Left forelimb (tissue), 1 donor: ENCODE results near the gene SARDH.
"Not testable (repeated sequence)": the region's sequence is repeated elsewhere in the genome, so short reads cannot be mapped to it uniquely, and the experiment has no call there.

Source experiments
- DNase-seq: peaks from one replicate; pipeline ENCODE4 v3.0.0-alpha.2; 2018; ENCODE audit warnings: low spot score

The SARDH gene

DNA sequence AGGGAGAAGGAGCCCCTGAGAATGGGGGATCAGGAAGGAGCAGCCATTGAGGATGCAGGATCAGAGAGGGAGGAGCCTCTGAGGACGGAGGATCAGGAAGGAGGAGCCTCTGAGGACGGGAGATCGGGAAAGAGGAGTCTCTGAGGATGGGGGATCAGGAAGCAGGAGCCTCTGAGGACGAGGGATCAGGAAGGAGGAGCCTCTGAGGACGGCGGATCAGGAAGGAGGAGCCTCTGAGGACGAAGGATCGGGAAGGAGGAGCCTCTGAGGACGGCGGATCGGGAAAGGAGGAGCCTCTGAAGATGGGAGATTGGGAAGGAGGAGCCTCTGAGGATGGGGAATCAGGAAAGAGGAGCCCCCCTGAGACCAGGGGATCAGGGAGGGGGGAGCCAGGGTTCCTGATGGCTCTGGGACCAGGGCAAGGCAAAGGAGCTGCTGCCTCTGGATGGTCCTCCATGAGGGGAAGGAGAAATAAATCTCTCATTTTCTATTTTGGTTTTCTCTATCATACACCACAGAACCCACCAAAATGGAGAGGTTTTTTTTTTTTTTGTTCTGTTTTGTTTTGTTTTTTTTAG lies 22.6 kb upstream of the SARDH start:
- no peak for DNase-seq

DNA sequence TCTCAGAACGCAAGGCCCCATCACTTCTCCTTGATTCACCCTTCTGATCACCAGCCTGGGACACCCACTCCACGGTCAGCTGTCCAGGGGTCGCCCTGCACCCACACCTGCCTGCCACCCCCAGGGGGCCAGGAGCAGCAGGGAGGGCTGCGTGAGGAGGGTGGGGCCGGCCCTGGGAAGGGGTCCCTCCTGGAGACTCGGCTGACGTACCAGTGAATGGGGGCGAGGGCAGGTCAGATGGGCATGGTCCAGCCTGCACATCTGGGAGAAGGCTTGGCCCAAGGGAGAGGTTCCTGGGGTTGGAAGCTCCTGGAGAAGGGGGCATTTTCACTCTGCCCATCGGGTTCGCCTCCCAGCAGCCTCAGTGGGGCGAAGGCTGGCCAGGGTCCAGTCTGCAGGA lies 21.8 kb upstream of the SARDH start:
- DNase-seq: no peak

DNA sequence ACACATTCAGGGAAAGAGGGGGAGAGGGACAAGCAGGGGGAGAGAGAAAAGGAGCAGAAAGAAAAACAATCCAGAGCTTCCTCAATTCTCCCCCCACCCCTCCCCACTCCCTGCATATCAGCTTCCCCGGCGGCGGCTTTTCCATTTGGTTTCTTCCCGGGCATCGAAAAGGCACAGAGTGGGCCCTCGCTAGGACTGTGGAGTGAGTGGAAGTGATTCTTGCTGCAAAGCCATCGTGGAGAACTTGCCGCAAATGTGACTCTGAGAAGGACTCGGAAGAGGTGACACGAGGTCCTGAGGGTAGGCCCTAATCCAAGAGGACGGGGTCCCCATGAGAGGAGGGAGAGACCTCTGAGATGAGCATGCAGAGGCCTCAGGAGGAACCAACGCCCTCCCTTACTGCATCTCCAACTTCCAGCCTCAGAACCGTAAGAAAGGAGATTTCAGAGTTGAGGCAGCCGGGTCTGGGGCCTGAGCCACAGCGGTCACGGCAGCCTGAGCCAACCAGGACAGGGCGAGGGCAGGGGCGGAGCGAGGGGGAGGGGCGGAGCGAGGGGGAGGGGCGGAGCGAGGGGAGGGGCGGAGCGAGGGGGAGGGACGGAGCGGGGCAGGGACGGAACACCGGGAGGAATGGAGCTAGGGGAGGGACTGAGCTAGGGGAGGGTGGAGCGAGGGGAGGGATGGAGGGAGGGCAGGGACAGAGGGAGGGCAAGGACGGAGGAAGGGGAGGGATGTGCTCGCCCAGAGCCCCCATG lies 21.2 kb upstream of the SARDH start:
- peak; percentile 54 for DNase-seq

DNA sequence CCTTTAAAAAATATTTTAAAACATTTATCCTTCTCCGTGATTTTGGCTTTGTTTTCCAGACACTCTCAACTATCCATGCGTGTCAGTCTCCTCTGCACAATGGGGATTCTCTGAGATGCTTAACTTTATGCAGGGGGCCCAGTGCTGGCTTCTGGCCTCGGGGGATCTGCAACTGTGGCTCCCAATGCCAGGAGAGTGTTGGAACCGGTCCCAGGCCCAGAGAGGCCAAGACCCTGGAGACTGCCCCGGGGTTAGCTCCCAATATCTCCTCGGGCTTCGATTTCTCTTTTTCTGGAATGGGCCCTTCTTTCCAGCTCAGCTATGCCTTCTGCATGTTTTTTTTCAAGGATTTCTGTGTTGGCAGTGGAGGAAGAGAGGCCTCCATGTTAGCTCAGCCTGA lies 20.1 kb upstream of the SARDH start:
- no peak for DNase-seq

DNA sequence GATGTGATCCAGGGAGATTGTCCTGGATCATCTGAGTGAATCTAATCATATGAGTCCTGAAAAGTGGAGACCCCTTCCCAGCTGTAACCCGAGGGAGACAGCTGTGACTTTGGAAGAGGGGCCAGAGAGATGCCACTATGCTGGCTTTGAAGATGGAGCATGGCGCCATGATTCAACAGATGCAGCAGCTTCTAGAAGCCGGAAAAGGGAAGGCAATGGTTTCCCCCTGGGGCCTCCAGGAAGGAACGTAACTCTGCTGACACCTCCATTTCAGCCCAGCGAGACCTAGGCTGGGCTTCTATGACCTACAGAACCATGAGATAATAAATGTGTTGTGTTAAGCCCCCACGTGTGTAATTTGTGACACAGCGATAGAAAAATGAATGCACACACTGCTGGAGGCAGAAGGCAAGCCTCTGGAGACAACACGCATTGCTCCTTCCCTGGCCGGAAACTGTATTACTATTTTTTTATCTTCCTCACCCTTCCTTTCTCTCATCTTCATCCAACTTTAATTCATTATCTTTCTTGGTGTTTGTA lies 16.6 kb upstream of the SARDH start:
- peak; percentile 61 for DNase-seq

DNA sequence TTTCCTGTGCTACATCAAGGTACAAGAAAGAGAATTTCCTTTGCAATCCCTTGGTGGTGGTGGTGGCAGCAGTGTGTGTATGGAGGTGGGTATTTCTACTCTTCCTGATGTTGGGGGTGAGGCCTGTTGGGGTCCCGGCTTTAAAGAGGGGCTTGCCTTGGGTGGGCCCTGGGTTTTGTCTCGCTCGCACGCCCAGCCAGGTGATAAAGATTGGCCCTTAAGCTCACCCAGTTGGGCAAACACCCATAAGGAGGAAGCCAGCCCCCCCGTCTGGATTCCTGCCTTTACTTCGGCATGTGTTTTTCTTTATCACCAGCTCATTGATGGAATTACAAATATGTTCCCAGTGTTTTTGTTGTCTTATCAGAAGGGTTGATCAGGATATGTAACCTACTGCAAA lies 16.0 kb upstream of the SARDH start:
- peak; percentile 28 for DNase-seq

DNA sequence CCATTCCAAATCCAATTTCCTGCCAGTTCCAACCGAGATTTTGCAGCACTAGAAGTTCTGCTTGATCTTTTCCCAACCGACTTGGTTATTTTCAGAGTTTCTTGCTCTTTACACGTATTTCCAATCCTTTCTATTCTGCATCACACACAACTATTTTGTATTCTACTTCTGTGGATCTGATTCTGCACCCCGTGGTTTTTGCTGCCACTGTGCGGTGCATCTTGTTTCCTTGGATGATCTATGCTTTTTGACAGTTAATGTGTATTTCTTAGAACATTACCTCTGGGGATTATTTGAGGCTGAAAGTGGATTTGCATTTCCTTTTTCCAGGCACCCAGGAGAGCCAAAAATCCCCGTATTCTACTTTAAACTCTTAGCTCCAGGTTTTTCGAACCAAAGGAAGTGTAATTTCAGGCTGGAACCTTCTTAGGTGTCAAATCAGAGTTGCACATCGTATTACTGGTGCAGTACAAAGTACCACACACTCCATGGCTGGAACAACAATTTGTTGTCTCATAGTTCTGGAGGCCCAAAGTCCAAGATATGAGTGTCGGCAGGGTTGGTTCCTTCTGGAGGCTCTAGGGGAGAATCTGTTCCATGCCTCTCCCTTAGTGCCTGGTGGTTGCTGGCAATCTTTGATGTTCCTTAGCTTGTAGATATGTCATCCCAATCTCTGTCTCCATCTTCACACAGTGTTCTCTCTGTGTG lies 14.7 kb upstream of the SARDH start:
- DNase-seq: peak; percentile 26

DNA sequence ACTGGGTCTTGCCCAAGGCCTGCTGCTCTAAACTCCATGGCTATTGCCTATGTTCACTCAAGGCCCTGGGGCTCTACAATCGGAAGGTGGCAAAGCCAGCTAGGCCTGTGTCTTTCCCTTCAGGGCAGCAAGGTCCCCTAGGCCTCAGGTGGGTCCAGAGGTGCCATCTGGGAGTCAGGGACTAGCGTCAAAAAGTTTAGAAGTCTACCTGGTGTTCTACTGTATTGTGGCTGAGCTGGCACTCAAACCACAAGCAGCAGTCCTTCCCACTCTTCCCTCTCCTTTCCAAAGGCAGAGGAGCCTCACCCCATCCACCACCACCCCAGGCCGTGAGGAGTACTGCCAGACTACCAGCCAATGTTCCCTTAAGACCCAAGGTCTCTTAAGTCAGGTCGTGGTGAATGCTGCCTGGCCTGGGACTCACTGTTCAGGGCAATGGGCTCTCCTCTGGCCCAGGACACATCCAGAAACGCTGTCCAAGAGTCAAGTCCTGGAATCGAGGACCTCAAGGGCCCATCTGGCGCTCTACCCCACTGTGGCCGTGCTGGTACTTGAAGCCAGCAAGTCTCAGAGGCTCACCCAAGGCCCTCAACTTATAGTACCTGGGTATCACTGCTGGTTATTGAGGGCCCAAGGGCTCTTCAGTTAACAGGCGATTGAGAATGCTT lies 13.0 kb upstream of the SARDH start:
- DNase-seq: peak; percentile 55

DNA sequence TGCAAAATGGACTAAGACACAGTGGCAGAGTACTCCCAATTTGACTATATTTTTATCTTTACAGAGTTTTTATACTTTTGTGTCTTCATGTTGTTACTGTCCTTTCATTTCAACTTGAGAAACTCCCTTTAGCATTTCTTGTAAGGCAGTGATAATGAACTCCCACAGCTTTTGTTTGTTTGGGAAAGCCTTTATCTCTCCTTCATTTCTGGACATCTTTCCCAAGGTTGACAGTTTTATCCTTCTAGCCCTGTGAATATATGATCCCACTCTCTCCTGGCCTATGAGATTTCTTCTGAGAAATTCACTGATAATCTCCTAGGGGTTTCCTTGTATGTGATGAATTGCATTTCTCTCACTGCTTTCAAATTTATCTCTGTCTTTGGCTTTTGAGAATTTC lies 9.2 kb upstream of the SARDH start:
- DNase-seq: no peak

DNA sequence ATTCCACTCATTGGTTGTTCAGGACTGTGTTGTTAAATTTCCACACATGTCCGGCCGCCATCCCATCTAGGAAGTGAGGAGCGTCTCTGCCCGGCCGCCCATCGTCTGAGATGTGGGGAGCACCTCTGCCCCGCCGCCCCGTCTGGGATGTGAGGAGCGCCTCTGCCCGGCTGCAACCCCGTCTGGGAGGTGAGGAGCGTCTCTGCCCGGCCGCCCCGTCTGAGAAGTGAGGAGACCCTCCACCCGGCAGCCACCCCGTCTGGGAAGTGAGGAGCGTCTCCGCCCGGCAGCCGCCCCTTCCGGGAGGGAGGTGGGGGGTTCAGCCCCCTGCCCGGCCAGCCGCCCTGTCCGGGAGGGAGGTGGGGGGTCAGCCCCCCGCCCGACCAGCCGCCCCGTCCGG lies 6.4 kb upstream of the SARDH start:
- not testable (repeated sequence) for DNase-seq

DNA sequence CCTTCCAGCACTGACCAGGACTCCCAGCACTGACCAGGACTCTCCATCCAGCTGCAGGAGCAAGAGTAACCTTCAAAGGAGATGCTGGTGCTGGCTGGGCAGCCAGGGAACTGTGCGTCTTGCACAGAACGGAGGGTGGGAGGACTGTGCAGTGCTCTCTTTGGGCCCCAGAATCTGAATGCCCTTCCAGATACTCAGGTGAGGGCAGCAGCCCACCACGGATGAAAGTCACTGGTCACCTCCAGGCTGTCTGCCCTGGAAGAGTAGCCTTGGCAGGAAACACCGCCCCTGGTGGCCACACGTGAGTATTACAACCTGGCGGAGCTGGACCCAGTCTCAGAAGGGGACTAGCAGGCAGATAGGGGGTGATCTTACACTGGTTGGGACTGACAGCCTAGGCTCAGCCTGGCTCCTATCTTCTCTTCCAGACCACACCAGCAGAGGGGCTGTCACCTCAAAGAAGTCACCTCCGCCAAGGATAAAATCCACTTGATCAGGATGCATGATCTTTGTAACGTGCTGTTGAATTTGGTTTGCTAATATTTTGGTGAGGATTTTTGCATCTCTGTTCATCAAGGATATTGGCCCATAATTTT lies 4.8 kb upstream of the SARDH start:
- peak; percentile 85 for DNase-seq

DNA sequence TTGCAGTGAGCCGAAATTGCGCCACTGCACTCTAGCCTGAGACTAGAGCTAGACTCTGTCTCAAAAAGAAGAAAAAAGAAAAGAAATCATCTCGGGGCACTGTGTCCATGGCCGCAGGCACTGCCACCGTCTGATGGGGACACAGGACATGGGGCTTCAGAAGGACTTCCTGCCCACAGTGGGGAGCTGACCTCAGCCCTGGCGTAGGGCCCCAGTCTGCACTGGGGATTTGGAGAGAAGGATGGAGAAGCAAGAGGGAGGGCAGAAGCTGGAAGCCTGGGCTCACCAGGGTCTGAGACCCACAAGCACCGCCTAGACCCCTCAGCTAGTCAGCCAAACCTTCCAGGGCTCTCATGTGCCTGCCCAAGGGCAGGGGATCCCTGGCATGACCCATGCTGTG lies 4.1 kb upstream of the SARDH start:
- no peak for DNase-seq

DNA sequence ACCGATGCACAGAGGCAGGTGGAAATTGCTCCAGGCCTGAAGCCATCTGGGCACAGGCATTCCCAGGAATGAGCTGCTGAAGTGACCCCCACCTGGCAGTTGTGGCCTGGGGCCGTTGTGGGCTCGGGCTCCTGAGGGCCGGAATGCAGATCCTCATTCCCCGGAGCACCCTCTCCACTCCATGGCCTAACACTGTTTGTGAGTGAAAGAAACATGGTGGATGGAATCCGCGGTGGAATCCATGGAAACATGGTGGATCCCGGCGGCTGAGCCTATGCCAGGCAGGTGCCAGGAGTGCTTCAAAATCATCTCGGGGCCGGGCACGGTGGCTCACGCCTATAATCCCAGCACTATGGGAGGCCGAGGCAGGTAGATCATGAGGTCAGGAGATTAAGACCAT lies 3.6 kb upstream of the SARDH start:
- no peak for DNase-seq

DNA sequence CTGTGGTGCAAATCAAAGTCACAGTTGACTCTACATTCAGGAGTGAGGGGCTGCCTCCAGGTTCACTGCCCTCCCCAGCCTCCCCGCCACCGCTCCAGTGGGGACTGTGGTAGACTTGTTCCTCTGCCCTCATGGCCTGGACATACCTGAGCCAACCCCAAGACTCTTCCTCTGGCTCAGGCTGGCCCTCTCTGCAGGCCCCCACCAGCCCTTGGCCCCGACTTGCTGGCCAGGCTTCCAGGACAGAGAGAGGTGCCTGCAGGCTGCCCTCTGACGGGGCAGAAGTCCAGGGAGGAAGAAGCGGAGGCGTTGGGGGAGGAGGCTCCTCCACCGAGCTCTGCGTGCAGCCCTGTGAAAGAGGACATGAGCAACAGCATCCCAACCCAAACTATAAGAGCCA lies 2.8 kb upstream of the SARDH start:
- DNase-seq: no peak

DNA sequence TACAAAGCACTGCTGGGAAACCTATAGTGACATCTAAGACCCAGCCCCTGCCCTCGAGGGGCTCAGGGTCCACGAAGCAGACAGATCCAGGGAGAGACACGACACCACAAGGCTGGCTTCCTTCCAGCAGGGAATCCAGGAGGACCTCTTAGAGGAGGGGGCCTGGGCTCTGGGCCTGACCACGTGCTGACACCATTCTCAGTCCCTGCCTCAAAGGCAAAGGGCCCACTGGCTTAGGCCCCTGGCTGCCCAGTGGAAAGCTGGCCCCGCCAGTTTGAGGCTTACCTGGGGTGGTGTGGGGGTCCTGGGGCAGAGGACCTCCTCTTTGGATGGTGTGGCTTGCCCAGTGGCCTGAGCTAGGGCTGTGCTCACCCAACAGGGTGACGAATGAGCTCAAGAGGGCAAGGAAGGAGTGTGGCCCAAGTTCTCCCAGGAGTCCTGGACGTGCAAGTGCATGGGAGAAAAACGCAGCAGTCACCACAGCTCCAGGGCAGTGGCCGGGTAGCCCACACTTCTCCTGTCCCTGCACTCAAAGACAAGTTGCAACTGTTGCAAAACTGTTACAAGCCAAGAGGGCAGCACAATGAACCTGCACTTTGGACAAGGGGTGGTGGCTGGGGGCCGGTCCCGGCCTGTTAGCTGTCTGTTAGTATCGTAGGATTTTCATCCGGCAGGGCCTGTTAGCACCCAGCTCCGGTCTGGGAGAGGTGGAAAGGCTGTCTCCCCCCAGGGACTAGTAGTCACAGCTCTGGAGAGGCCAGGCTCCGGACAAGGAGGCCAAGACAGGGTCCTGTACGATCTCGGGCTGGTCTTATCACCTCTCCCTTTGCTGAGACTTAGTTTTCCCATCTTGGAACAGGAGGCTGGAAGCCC lies 1.5 kb upstream of the SARDH start:
- peak; percentile 60 for DNase-seq

DNA sequence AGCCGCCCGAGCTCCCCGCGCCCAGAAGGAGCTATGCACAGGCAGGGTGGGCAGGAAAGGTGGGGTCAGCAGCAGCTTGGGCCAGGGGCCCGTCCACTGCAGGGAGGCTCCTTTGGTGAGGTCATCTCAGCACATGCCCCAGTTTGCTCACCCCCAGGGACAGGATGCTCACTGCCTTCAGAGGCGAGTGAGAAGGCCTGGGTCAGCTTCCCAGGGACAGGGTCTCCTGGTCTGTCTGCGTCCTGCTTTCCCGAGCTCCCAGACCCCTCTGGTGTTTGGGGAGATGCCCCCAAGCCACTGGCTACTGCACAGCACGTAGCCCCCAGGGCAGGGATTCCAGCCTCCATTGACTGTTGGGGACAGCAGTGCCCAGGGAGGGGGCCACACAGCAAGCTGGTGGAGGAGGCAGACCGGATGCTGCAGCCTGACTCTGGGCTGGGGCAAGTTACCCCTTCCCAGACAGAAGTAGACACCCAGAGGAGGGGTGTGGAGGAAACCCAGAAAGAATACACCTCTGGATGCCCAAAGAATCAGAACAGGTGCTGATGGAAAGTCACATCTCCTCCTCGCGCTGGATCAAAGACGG lies 581 bp upstream of the SARDH start:
- peak; percentile 64 for DNase-seq

DNA sequence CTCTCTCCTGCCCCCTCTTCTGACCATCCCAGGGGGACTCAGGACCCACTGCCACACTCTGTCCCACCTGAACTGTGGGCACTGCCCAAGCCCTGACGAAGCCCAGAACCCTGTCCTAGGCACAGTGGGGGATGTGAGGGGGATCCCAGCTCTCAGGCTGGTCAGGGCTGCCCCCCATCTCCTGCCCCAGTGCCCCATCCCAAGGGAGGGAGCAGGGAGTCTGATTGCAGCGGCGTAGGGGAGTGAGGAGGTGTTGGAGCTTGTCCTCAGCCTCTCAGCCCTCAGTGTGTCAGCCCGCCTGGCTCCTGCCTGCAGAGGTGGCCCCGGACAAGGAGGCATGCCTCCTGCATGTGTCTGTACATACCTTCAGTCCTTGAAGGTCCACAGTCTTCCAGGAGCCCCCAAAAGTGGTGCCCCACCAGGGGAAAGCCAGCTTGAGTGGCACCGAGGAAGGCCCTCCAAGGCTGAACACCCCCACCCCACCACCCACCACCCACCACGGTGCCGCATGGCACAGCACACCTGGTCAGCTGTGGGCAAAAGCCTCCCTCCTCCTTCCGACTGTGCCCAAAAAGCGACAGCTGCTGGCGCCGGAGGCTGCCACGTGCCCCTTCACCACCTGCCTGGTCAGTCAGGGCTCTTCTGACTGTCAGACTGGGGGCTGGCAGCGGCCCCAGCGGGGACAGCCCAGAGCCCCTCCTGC lies 930 bp downstream of the SARDH start:
- peak; percentile 72 for DNase-seq

DNA sequence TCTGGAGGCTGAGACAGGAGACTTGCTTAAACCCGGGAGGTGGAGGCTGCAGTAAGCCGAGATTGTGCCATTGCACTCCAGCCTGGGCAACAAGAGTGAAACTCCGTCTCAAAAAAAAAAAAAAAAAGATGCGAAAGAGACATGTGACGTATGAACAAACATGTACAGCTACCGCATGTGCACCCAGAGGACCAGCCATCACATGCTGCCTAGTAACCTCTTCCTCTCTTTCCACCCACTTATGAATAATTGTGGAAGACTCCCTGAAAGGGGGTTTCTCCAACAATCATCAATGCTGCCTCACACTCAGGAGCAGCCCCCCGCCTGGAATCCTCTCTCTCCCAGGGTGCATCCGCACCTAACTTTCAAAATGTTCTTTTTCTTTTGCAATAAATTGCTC lies 2.2 kb downstream of the SARDH start:
- peak; percentile 11 for DNase-seq

DNA sequence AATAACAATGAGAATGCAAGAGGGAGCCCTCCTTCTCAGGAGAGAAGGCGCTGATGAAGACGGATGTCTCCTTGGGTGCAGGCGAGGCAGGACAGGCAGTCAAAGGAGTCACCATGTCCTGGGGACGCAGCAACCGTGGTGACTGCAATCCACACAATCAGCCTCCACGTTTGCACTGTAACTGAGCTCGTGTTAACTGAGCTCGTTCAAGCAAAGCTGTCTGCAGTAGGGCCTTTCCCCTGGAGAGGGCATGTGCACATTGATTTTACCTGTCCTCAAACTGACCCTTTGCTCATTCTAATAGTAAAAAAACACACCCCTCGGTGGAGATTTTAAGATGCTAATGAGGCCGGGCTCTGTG lies 2.8 kb downstream of the SARDH start:
- DNase-seq: no peak
